Measurements from ENCODE around the gene ENDOV. TPM values are rescaled to one million over a fixed set of nuclear protein-coding genes. Genes with fewer than 3 reads are reported as not detected.

ENDOV gene
- total and polyA plus RNA-seq, 2 donors (not counting 1 experiment from before 2014, with no cell fraction given): 13.1 to 28.7 TPM

DNA sequence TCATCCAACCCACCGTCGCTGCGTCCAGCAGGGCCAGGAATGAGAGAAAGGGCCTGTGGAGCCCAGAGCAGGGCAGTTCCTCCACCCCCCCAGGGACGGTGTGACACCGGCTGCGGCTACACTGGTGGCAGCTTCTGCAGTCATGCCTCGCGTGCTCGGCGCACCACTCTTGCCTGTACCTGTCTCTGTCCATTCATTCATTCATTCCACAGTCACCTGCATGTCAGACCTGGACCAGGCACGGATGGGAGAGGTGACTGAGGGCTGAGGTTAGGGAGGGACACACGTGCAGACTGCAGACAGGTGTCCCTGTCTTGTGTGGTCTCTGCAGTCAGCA lies 27.3 kb downstream of the ENDOV start:
- Histone ChIP-seq H3K4me3 (replicated peaks in 1 of 4; ENCODE audit: control extremely low read depth in 1 of 4, insufficient read depth in 1 of 4, low read depth in 3 of 4, low read length in 4 of 4) (no peak overlapping the region), H3K27ac (ENCODE audit: insufficient read depth, low read length) (no peak overlapping the region), H3K36me3 (ENCODE audit: control insufficient read depth, insufficient read depth, low read length) (no peaks in the 10 kb centered on the region), H2AFZ (ENCODE audit: low read length) (no peak overlapping the region), H3K79me2 (ENCODE audit: control insufficient read depth, insufficient read depth, low read length) (no peaks in the 10 kb centered on the region), H4K20me1 (ENCODE audit: control insufficient read depth, extremely low read depth, insufficient read depth, low read length) (no peaks in the 10 kb centered on the region), H3K4me2 (ENCODE audit: extremely low read depth, insufficient read depth, low read length) (no peak overlapping the region), H3K9ac (ENCODE audit: insufficient read depth, low read length) (no peak overlapping the region), H3K9me3 (ENCODE audit: control insufficient read depth, insufficient read depth, low read depth, low read length) (no peaks in the 10 kb centered on the region), H3K4me1 (ENCODE audit: control insufficient read depth, extremely low read depth, insufficient read depth, low read length) (no peaks in the 10 kb centered on the region), H3K27me3 (ENCODE audit: control insufficient read depth, insufficient read depth, low read length) (peaks cover 3% of the 10 kb centered on the region)
- no peak for DNase-seq (ENCODE audit: low read depth in 2 of 2)
- TF ChIP-seq CTCF (conservative IDR thresholded peaks at IDR 0.05 in 1 of 2, IDR thresholded peaks at IDR 0.05 in 1 of 2; ENCODE audit: low read depth in 1 of 2, low read length in 2 of 2) (no peak), EZH2 (IDR thresholded peaks at IDR 0.05; ENCODE audit: low read length, missing control alignments) (no peak)

DNA sequence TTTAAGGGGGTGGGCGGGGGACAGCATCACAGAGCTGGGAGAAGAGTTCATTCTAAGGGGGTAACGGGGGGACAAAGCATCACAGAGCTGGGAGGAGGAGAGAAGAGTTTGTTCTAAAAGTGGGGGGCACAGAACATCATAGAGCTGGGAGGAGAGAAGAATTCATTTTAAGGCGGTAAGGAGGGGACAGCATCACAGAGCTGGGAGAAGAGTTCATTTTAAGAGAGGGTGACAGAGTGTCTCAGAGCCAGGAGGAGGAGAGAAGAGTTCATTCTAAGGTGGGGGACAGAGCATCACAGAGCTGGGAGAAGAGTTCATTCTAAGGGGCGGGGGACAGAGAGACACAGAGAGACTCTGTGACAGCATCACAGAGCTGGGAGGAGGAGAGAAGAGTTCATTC lies 27.8 kb downstream of the ENDOV start:
- H3K4me3 ChIP-seq (replicated peaks in 1 of 4; ENCODE audit: control extremely low read depth in 1 of 4, insufficient read depth in 1 of 4, low read depth in 3 of 4, low read length in 4 of 4): no peak overlapping the region
- DNase-seq (ENCODE audit: low read depth in 2 of 2): no peak
- H3K36me3 ChIP-seq (ENCODE audit: control insufficient read depth, insufficient read depth, low read length): no peaks in the 10 kb centered on the region
- no peaks in the 10 kb centered on the region for H3K27me3 ChIP-seq (ENCODE audit: control insufficient read depth, insufficient read depth, low read length)
- H2AFZ ChIP-seq (ENCODE audit: low read length): no peak overlapping the region
- H3K27ac ChIP-seq (ENCODE audit: insufficient read depth, low read length): no peak overlapping the region
- no peaks in the 10 kb centered on the region for H3K4me1 ChIP-seq (ENCODE audit: control insufficient read depth, extremely low read depth, insufficient read depth, low read length)
- TF ChIP-seq EZH2 (IDR thresholded peaks at IDR 0.05; ENCODE audit: low read length, missing control alignments): no peak
- TF ChIP-seq CTCF (conservative IDR thresholded peaks at IDR 0.05 in 1 of 2, IDR thresholded peaks at IDR 0.05 in 1 of 2; ENCODE audit: low read depth in 1 of 2, low read length in 2 of 2): no peak
- H3K9me3 ChIP-seq (ENCODE audit: control insufficient read depth, insufficient read depth, low read depth, low read length): no peaks in the 10 kb centered on the region
- H4K20me1 ChIP-seq (ENCODE audit: control insufficient read depth, extremely low read depth, insufficient read depth, low read length): no peaks in the 10 kb centered on the region
- no peak overlapping the region for H3K9ac ChIP-seq (ENCODE audit: insufficient read depth, low read length)
- H3K4me2 ChIP-seq (ENCODE audit: extremely low read depth, insufficient read depth, low read length): no peak overlapping the region
- H3K79me2 ChIP-seq (ENCODE audit: control insufficient read depth, insufficient read depth, low read length): no peaks in the 10 kb centered on the region

- H4K20me1 ChIP-seq (ENCODE audit: control insufficient read depth, extremely low read depth, insufficient read depth, low read length): no peaks in the 10 kb centered on the region
- H3K4me1 ChIP-seq (ENCODE audit: control insufficient read depth, extremely low read depth, insufficient read depth, low read length): no peaks in the 10 kb centered on the region
- no peaks in the 10 kb centered on the region for H3K27me3 ChIP-seq (ENCODE audit: control insufficient read depth, insufficient read depth, low read length)
- no peak overlapping the region for H3K4me2 ChIP-seq (ENCODE audit: extremely low read depth, insufficient read depth, low read length)
- H2AFZ ChIP-seq (ENCODE audit: low read length): no peak overlapping the region
- no peak overlapping the region for H3K4me3 ChIP-seq (replicated peaks in 1 of 4; ENCODE audit: control extremely low read depth in 1 of 4, insufficient read depth in 1 of 4, low read depth in 3 of 4, low read length in 4 of 4)
- H3K36me3 ChIP-seq (ENCODE audit: control insufficient read depth, insufficient read depth, low read length): no peaks in the 10 kb centered on the region
- H3K9ac ChIP-seq (ENCODE audit: insufficient read depth, low read length): no peak overlapping the region
- TF ChIP-seq CTCF (conservative IDR thresholded peaks at IDR 0.05 in 1 of 2, IDR thresholded peaks at IDR 0.05 in 1 of 2; ENCODE audit: low read depth in 1 of 2, low read length in 2 of 2) (no peak), EZH2 (IDR thresholded peaks at IDR 0.05; ENCODE audit: low read length, missing control alignments) (no peak)
- no peak overlapping the region for H3K27ac ChIP-seq (ENCODE audit: insufficient read depth, low read length)
- no peaks in the 10 kb centered on the region for H3K79me2 ChIP-seq (ENCODE audit: control insufficient read depth, insufficient read depth, low read length)
- no peaks in the 10 kb centered on the region for H3K9me3 ChIP-seq (ENCODE audit: control insufficient read depth, insufficient read depth, low read depth, low read length)
- no peak for DNase-seq (ENCODE audit: low read depth in 2 of 2)
These were observed 28.5 kb downstream of the ENDOV start for GRCh38 chr17:80443498-80443897.

Data from fibroblast of lung (primary cell).